SK-N-DZ (cell line): ENCODE measurements around the gene UGGT1. TPM values are rescaled to one million over a fixed set of nuclear protein-coding genes. Genes with fewer than 3 reads are reported as not detected.

Source experiments
- DNase-seq: peaks from one replicate; pipeline ENCODE4 v3.0.0-alpha.2; 2015; ENCODE audit warnings: low spot score
- polyA plus RNA-seq, 2 experiments: library from polyadenylated mRNA; depleted of rRNA; stranded (reverse); fragments of >200 nt; gene quantifications; 2 replicates each; pipeline ENCODE4 v1.2.3, GENCODE V29; 2014

Gene UGGT1
- 34.0 and 41.3 TPM in 2 replicates for polyA plus RNA-seq (2014; cell fraction: cytosol; rRNA removed)
- 20.3 and 23.9 TPM in 2 replicates for polyA plus RNA-seq (2014; cell fraction: nucleus; rRNA removed)

- peak; percentile 97 for DNase-seq
These were observed at the start of gene UGGT1 for GRCh38 chr2:128090945-128091725. Gene UGGT1 (plus strand): TSS chr2:128091200. CDS start chr2:128091358, 158 bp downstream.

- DNase-seq = no peak
These were observed 49.4 kb upstream of the UGGT1 start for GRCh38 chr2:128041561-128041960.

- no peak for DNase-seq
These were observed 48.0 kb upstream of the UGGT1 start for GRCh38 chr2:128043041-128043440.

GRCh38 chr2:128053331-128053730 is 37.7 kb upstream of the UGGT1 start:
- DNase-seq = no peak

GRCh38 chr2:128054104-128054885 is 36.7 kb upstream of the UGGT1 start:
- DNase-seq = no peak

- no peak for DNase-seq
These were observed 33.7 kb upstream of the UGGT1 start for GRCh38 chr2:128057334-128057733.

GRCh38 chr2:128058114-128058513 is 32.9 kb upstream of the UGGT1 start:
- DNase-seq = no peak

- DNase-seq = no peak
These were observed 28.4 kb upstream of the UGGT1 start for GRCh38 chr2:128062571-128062970.

- no peak for DNase-seq
These were observed 26.6 kb upstream of the UGGT1 start for GRCh38 chr2:128064353-128064752.

GRCh38 chr2:128069769-128070168 is 21.2 kb upstream of the UGGT1 start:
- DNase-seq = no peak

- DNase-seq = no peak
These were observed 17.7 kb upstream of the UGGT1 start for GRCh38 chr2:128073278-128073677.

GRCh38 chr2:128076461-128077106 is 14.4 kb upstream of the UGGT1 start:
- no peak for DNase-seq

GRCh38 chr2:128084757-128085156 is 6.2 kb upstream of the UGGT1 start:
- DNase-seq = no peak

- no peak for DNase-seq
These were observed 4.8 kb upstream of the UGGT1 start for GRCh38 chr2:128086244-128086643.

GRCh38 chr2:128090575-128090944 is 440 bp upstream of the UGGT1 start:
- no peak for DNase-seq

- DNase-seq = no peak
These were observed 703 bp downstream of the UGGT1 start for GRCh38 chr2:128091726-128092080.

GRCh38 chr2:128092656-128093055 is 1.7 kb downstream of the UGGT1 start:
- DNase-seq = no peak

- no peak for DNase-seq
These were observed 2.8 kb downstream of the UGGT1 start for GRCh38 chr2:128093762-128094161.

GRCh38 chr2:128095201-128095600 is 4.2 kb downstream of the UGGT1 start:
- DNase-seq = no peak

- no peak for DNase-seq
These were observed 12.4 kb downstream of the UGGT1 start for GRCh38 chr2:128103407-128103806.

- no peak for DNase-seq
These were observed 14.1 kb downstream of the UGGT1 start for GRCh38 chr2:128105072-128105471.

GRCh38 chr2:128108166-128108565 is 17.2 kb downstream of the UGGT1 start:
- DNase-seq = peak; percentile 55
